ENCODE measurements around the gene EYS. TPM values are rescaled to one million over a fixed set of nuclear protein-coding genes. Genes with fewer than 3 reads are reported as not detected.

The EYS gene
- total RNA-seq, 6 experiments from 2014 or later, result 0.54 to 2.3 (median 0.74) TPM; not detected in 1

DNA sequence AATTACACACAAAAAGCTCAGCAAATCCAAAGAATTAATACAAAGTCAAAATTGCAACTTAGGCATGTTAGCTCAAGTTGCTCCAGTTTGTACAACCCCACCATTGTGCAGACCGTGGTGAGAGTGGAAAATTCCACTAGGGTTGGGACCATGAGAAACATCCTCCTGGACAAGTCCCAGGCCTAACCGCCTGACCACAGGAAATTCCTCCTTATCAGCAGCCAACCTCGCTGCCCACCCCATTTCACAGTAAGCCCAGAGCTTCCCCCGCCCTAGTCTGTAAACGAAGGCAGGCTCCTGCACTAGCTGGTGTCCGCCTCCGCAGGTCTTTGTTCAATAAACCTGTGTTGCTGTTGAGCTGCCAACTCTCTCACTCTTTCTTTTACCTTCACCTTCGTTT is 1023.3 kb downstream of the EYS start:
- ATAC-seq, result peak in 1 of 4 donors; percentile 42
- H3K27ac ChIP-seq, result no peak overlapping the region
- TF ChIP-seq POLR2A (IDR thresholded peaks at IDR 0.05), result no peak
- TF ChIP-seq, protein P1, sequence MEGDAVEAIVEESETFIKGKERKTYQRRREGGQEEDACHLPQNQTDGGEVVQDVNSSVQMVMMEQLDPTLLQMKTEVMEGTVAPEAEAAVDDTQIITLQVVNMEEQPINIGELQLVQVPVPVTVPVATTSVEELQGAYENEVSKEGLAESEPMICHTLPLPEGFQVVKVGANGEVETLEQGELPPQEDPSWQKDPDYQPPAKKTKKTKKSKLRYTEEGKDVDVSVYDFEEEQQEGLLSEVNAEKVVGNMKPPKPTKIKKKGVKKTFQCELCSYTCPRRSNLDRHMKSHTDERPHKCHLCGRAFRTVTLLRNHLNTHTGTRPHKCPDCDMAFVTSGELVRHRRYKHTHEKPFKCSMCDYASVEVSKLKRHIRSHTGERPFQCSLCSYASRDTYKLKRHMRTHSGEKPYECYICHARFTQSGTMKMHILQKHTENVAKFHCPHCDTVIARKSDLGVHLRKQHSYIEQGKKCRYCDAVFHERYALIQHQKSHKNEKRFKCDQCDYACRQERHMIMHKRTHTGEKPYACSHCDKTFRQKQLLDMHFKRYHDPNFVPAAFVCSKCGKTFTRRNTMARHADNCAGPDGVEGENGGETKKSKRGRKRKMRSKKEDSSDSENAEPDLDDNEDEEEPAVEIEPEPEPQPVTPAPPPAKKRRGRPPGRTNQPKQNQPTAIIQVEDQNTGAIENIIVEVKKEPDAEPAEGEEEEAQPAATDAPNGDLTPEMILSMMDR (IDR thresholded peaks at IDR 0.05), result no peak
- no peaks in the 10 kb centered on the region for H3K27me3 ChIP-seq
- DNase-seq, result peak in 1 of 3 donors; percentile 44
- H3K9me3 ChIP-seq, result no peaks in the 10 kb centered on the region
- intact Hi-C loops (cut with DNase I), result no loop called here
- H3K36me3 ChIP-seq, result no peaks in the 10 kb centered on the region
- H3K4me1 ChIP-seq, result no peaks in the 10 kb centered on the region
- 22% methylated on average over 8 of the region's 8 CpGs for WGBS (ENCODE audit: insufficient coverage, low coverage, low lambda C conversion rate, missing lambda C conversion rate)
- no peak overlapping the region for H3K4me3 ChIP-seq

DNA sequence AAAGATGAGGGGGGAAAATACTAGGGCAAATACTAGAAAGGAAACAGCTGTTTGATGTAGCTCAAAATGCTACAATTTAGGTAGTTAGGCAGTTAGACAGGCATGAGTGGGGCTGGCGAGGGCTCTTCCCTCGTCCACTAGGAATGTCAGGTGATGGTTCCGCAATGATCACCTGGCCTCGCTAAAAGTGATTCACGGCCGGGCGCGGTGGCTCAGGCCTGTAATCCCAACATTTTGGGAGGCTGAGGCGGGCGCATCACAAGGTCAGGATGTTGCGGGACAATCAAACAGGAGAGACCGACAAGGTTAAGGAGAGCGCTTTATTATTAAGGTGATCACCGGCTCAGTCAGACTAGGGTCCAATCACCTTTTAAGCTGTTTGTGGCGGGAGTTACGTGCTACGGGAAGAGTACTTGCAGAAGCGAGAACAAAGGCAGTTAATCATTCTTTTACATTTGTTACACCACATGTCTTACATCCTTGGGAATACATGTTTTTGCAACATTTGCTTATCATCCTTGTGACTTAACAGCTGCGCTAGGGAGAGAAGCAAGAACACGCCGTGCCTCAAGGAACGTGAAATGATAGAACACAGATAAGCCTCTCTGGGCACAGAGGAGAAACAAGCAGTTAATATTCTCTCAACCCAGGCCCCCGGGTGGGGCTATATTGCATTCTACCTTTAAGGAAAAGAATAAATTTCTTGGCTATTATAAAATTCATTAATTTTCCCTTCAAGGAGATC is 1025.4 kb downstream of the EYS start:
- no peaks in the 10 kb centered on the region for H3K36me3 ChIP-seq
- H3K4me3 ChIP-seq, result no peak overlapping the region
- no peaks in the 10 kb centered on the region for H3K4me1 ChIP-seq
- 80% methylated on average over 15 of the region's 23 CpGs for WGBS (ENCODE audit: insufficient coverage, low coverage, low lambda C conversion rate, missing lambda C conversion rate)
- no peaks in the 10 kb centered on the region for H3K9me3 ChIP-seq
- TF ChIP-seq, protein P1 (IDR thresholded peaks at IDR 0.05), result no peak
- no peak for TF ChIP-seq POLR2A (IDR thresholded peaks at IDR 0.05)
- intact Hi-C loops (cut with DNase I), result no loop called here
- H3K27ac ChIP-seq, result no peak overlapping the region
- ATAC-seq, result no peak
- H3K27me3 ChIP-seq, result no peaks in the 10 kb centered on the region
- no peak for DNase-seq

DNA sequence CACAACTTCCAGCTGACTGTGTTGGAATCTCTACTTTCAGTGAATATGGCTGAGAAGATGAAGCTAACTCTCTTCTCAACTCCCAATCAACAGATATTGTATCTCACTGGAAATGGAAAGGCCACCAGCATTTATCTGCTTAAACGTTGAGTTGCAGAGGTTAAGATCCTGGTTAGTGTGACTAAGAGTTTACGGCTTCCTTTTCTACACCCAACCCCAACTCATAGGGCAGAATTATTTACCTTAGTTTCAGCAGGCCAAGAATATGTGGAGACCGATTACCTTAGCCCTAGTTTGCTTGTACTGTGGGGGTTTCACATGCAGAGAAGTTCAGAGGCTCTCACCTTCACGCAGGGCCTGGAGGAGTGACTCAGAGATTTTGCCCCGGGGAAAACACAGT is 1026.6 kb downstream of the EYS start:
- H3K4me3 ChIP-seq, result no peak overlapping the region
- WGBS (ENCODE audit: insufficient coverage, low coverage, low lambda C conversion rate, missing lambda C conversion rate), result 59% methylated on average over 5 of the region's 5 CpGs
- ATAC-seq (no peak), DNase-seq (no peak)
- no peak overlapping the region for H3K27ac ChIP-seq
- H3K27me3 ChIP-seq, result no peaks in the 10 kb centered on the region
- H3K4me1 ChIP-seq, result no peaks in the 10 kb centered on the region
- no peak for TF ChIP-seq POLR2A (IDR thresholded peaks at IDR 0.05)
- TF ChIP-seq, protein P1 (IDR thresholded peaks at IDR 0.05), result no peak
- H3K36me3 ChIP-seq, result no peaks in the 10 kb centered on the region
- intact Hi-C loops (cut with DNase I), result no loop called here
- no peaks in the 10 kb centered on the region for H3K9me3 ChIP-seq

DNA sequence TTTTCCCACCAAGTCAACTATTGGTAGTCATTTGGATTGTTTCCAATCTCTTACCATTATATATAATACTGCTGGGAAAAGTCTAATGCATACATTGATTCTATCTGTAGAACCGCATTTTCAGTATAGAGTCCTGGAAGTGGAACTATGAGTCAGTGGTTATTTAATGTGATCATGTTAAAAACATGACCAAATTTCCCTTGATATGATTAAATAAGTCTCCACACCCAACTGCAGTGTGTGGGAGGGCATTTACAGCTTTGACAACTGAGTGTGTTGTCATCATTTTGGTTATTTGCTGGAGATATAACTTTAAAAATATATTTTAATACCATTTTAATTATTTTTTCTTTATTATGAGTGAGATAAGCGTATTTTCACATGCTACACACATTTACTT is 1027.6 kb downstream of the EYS start:
- intact Hi-C loops (cut with DNase I), result no loop called here
- no peak for TF ChIP-seq POLR2A (IDR thresholded peaks at IDR 0.05)
- TF ChIP-seq, protein P1 (IDR thresholded peaks at IDR 0.05), result no peak
- Histone ChIP-seq H3K36me3 (no peaks in the 10 kb centered on the region), H3K9me3 (no peaks in the 10 kb centered on the region), H3K27me3 (no peaks in the 10 kb centered on the region), H3K27ac (no peak overlapping the region), H3K4me1 (no peaks in the 10 kb centered on the region), H3K4me3 (no peak overlapping the region)
- ATAC-seq (no peak), DNase-seq (no peak)
- WGBS (ENCODE audit: insufficient coverage, low coverage, low lambda C conversion rate, missing lambda C conversion rate), result 48% methylated on average over 2 of the region's 2 CpGs
